K562 (cell line): ENCODE data around the gene VWA8. TPM values are rescaled to one million over a fixed set of nuclear protein-coding genes. Genes with fewer than 3 reads are reported as not detected.

Experiments used
- ATAC-seq: fragments of 200-7000 bp; cut with Tn5 transposase; 3 replicates; pipeline ENCODE4 v1.9.1; 2020; ENCODE audit warnings: moderate library complexity
- BruUV-seq: library from RNA; stranded (reverse); fragments of 400-500 nt; replicated peaks from 2 replicates; lab custom pipeline; 2021; lab: Mats Ljungman, UMichigan
- CTCF ChIA-PET: fragments of 300-600 bp; formaldehyde crosslinking; extraction: SDS; loops from one replicate; lab custom pipeline; 2021; ENCODE audit warnings: low intra/inter-chr PET ratio; lab: Yijun Ruan, JAX
- POLR2A ChIA-PET: fragments of 300-600, 350-650 bp; sonication (Branson Sonifier 250); formaldehyde crosslinking; extraction: SDS; loops from one replicate; lab custom pipeline; 2021; ENCODE audit warnings: antibody characterized with exemption, inconsistent platforms; lab: Yijun Ruan, JAX
- DNase-seq, 4 experiments: peaks; one replicate each; pipeline versions ENCODE4 v3.0.0 to v3.0.0-alpha.2; 2011 to 2018; ENCODE audit warnings: low spot score in 3 of 4, mixed read lengths in 3 of 4; ENCODE audit errors: extremely low read depth in 1 of 4
- FAIRE-seq: peaks from 2 replicates; lab custom pipeline; 2011; peaks lifted over from hg19 to GRCh38; lab: Jason Lieb, UNC
- H2AFZ ChIP-seq: 2 replicates; pipeline ENCODE4 v1.6.0; 2011; ENCODE audit warnings: low read depth, low read length, control low read depth, inconsistent platforms
- H3K27ac ChIP-seq: fragments of 200-600 bp; 3 replicates; pipeline ENCODE4 v1.8.0; 2011; ENCODE audit warnings: low read depth, mild to moderate bottlenecking, control low read depth, inconsistent platforms, low read length, moderate library complexity, mixed read lengths; ENCODE audit errors: extremely low read depth
- H3K27me3 ChIP-seq, 2 experiments: fragments of 300-600 bp in 1 of 2; 2 replicates in 1 of 2; 3 replicates in 1 of 2; pipeline versions ENCODE4 v1.6.0 to v1.8.0; 2011; ENCODE audit warnings: inconsistent platforms in 2 of 2, low read length in 2 of 2, mild to moderate bottlenecking in 1 of 2, mixed read lengths in 1 of 2, moderate library complexity in 1 of 2; ENCODE audit not compliant: control insufficient read depth in 2 of 2, insufficient read depth in 2 of 2
- H3K36me3 ChIP-seq: fragments of 300-600 bp; 3 replicates; pipeline ENCODE4 v1.8.0; 2011; ENCODE audit warnings: mild to moderate bottlenecking, low read length, inconsistent platforms; ENCODE audit not compliant: control insufficient read depth, insufficient read depth
- H3K4me1 ChIP-seq, 2 experiments: fragments of 200-600 bp in 1 of 2; replicated peaks in 1 of 2; 2 replicates in 1 of 2; 3 replicates in 1 of 2; pipeline versions ENCODE4 v1.5.1 to v1.8.0; 2011; ENCODE audit warnings: inconsistent platforms in 2 of 2, low read length in 2 of 2, mild to moderate bottlenecking in 1 of 2, mixed read lengths in 1 of 2, moderate library complexity in 1 of 2; ENCODE audit not compliant: control insufficient read depth in 2 of 2, insufficient read depth in 2 of 2
- H3K4me2 ChIP-seq: 2 replicates; pipeline ENCODE4 v1.6.1; 2011; ENCODE audit warnings: low read length, control low read depth, inconsistent platforms, mixed read lengths; ENCODE audit not compliant: insufficient read depth
- H3K4me3 ChIP-seq: fragments of 200-600 bp; sonication (generic), shearing (Covaris generic); 2 replicates; pipeline ENCODE4 v1.5.1; 2016; ENCODE audit warnings: control low read depth, inconsistent platforms
- H3K79me2 ChIP-seq: fragments of 200-600 bp; 3 replicates; pipeline ENCODE4 v1.8.0; 2011; ENCODE audit warnings: low read length, inconsistent platforms; ENCODE audit not compliant: control insufficient read depth, insufficient read depth
- H3K9ac ChIP-seq, 2 experiments: 2 replicates each; pipeline versions ENCODE4 v1.6.0 to v1.6.1; 2011; ENCODE audit warnings: low read depth in 2 of 2, low read length in 2 of 2, control low read depth in 1 of 2, inconsistent platforms in 1 of 2, mild to moderate bottlenecking in 1 of 2, mixed read lengths in 1 of 2; ENCODE audit not compliant: insufficient read depth in 1 of 2
- H3K9me1 ChIP-seq: one replicate; pipeline ENCODE4 v1.6.0; 2011; ENCODE audit warnings: inconsistent platforms, mild to moderate bottlenecking, low read length, moderate library complexity; ENCODE audit not compliant: control insufficient read depth, insufficient read depth
- H3K9me3 ChIP-seq: replicated peaks from 2 replicates; pipeline ENCODE4 v1.5.1; 2011; ENCODE audit warnings: low read depth, low read length, inconsistent platforms; ENCODE audit not compliant: control insufficient read depth, insufficient read depth
- H4K20me1 ChIP-seq: replicated peaks from 2 replicates; pipeline ENCODE4 v1.6.1; 2011; ENCODE audit warnings: low read length, inconsistent platforms, mixed read lengths; ENCODE audit not compliant: control insufficient read depth, insufficient read depth
- BCOR ChIP-seq: fragments of 450-650 bp; IDR thresholded peaks from 2 replicates; pipeline ENCODE4 v1.6.1; 2016
- DNMT1 ChIP-seq: fragments of 450-650 bp; IDR thresholded peaks from 2 replicates; pipeline ENCODE4 v1.6.1; 2016; ENCODE audit warnings: antibody characterized with exemption, mild to moderate bottlenecking
- NCOA1 ChIP-seq: fragments of 450-650 bp; IDR thresholded peaks from 2 replicates; pipeline ENCODE4 v1.6.1; 2016; ENCODE audit warnings: low read depth
- NCOA2 ChIP-seq, 2 experiments: fragments of 450-650 bp; IDR thresholded peaks; 2 replicates each; pipeline ENCODE4 v1.6.1; 2018; ENCODE audit warnings: mild to moderate bottlenecking in 2 of 2, moderate library complexity in 1 of 2; ENCODE audit not compliant: partially characterized antibody in 2 of 2
- NR2C2 ChIP-seq, 2 experiments: fragments of 200-800 bp in 1 of 2; sonication (Bioruptor generic) in 1 of 2; sonication (generic) in 1 of 2; formaldehyde crosslinking in 1 of 2; IDR thresholded peaks; 2 replicates each; pipeline versions ENCODE4 v1.6.1 to v1.8.0; 2016 to 2022; ENCODE audit warnings: mild to moderate bottlenecking in 1 of 2, missing compliant biosample characterization in 1 of 2, missing genetic modification characterization in 1 of 2, missing genetic modification reagents in 1 of 2
- SP2 ChIP-seq: IDR thresholded peaks from 2 replicates; pipeline ENCODE4 v1.6.1; 2011; ENCODE audit warnings: mild to moderate bottlenecking, low read depth, low read length, moderate library complexity; ENCODE audit not compliant: poor library complexity, severe bottlenecking; ENCODE audit errors: extremely low read depth
- TAL1 ChIP-seq: fragments of 450-650 bp; IDR thresholded peaks from 2 replicates; pipeline ENCODE4 v1.6.1; 2016; ENCODE audit warnings: mild to moderate bottlenecking
- WGBS: fragments of 100-300 bp; shearing (Covaris generic); methylation state at CpG from one replicate; pipeline ENCODE4 v1.1.6; 2016; ENCODE audit warnings: low coverage, mixed read lengths; ENCODE audit not compliant: insufficient coverage; ENCODE audit errors: missing lambda C conversion rate; 5-methylcytosine and 5-hydroxymethylcytosine counted together
- in situ Hi-C: fragments of 300-500 bp; cut with MboI; formaldehyde crosslinking; loops from 4 replicates; pipeline ENCODE4 v1.15.0; 2018; ENCODE audit warnings: inconsistent platforms, mixed read lengths
- intact Hi-C: fragments of 100-400 bp; cut with micrococcal nuclease; formaldehyde crosslinking; loops from 2 replicates; pipeline ENCODE4 v1.14.2; 2022
- polyA plus RNA-seq, 8 experiments: library from polyadenylated mRNA; depleted of rRNA in 4 of 8; stranded (reverse) in 5 of 8; unstranded in 3 of 8; fragments of >200 nt; fragmentation: Nextera tagmentation in 2 of 8; fragmentation: Illumina TruSeq in 1 of 8; extraction: Ambion mirVana in 2 of 8; extraction: Trizol in 1 of 8; gene quantifications; 2 replicates each; pipeline versions ENCODE4 v1.2.1 to v1.2.3, GENCODE V29; 2011 to 2014; ENCODE audit warnings: inconsistent platforms in 1 of 8, missing spikeins in 1 of 8
- total RNA-seq, 7 experiments: library from RNA; depleted of rRNA in 6 of 7; stranded (reverse); fragments of >200 nt in 6 of 7; fragmentation: Illumina TruSeq in 2 of 7; extraction: Trizol in 2 of 7; gene quantifications; 2 replicates each; pipeline versions ENCODE4 v1.2.1 to v1.2.3, GENCODE V29; 2011 to 2021; ENCODE audit warnings: low replicate concordance in 1 of 7
- TF ChIP-seq, protein P1 (sequence below): fragments of 200-600 bp; sonication (generic); IDR thresholded peaks from one replicate; pipeline ENCODE4 v1.6.1; 2012; ENCODE audit warnings: mild to moderate bottlenecking, low read depth, low read length, inconsistent platforms
- TF ChIP-seq, protein P2 (sequence below): IDR thresholded peaks from 2 replicates; pipeline ENCODE4 v1.6.1; 2012; ENCODE audit warnings: low read depth, low read length, improper control_type of control experiment, borderline replicate concordance

Gene VWA8
- total and polyA plus RNA-seq, 9 of the 15 experiments (the other 6 are each of a cell fraction or from before 2014, with no cell fraction given): 2.1 to 18.5 (median 13.3) TPM

GRCh38 chr13:41631296-41631965 is 329.5 kb downstream of the VWA8 start:
- Histone ChIP-seq H3K79me2 (no peaks in the 10 kb centered on the region), H3K9me1 (no peaks in the 10 kb centered on the region), H3K27ac (no peak overlapping the region), H3K4me2 (no peak overlapping the region), H2AFZ (no peak overlapping the region), H3K4me1 (no peaks in the 10 kb centered on the region), H3K9me3 (no peaks in the 10 kb centered on the region), H3K9ac (no peak overlapping the region), H3K36me3 (no peaks in the 10 kb centered on the region), H4K20me1 (no peaks in the 10 kb centered on the region), H3K27me3 (no peaks in the 10 kb centered on the region), H3K4me3 (no peak overlapping the region)
- no peak for ATAC-seq
- no TSS peak for BruUV-seq
- POLR2A ChIA-PET: interaction anchor here (0.9 kb wide), 1 partner anchor 9 kb away, joined by 3 read pairs; no protein-coding TSS in a partner anchor
- 64% methylated on average over 5 of the region's 5 CpGs for WGBS
- intact Hi-C loops: no loop called here
- in situ Hi-C loops: no loop called here
- DNase-seq: peak in 1 of 4 experiments; percentile 3
- FAIRE-seq: no peak
- CTCF ChIA-PET: no interaction called here
- TF ChIP-seq DNMT1 (no peak), NR2C2 (CRISPR knock-in tag; IDR thresholded peaks at IDR 0.05) (no peak), NR2C2 (tag; IDR thresholded peaks at IDR 0.05) (no peak), NCOA2 (IDR thresholded peaks at IDR 0.05; ENCODE audit: partially characterized antibody in 2 of 2) (no peak), SP2 (no peak), TAL1 (no peak), BCOR (no peak), NCOA1 (no peak)
- TF ChIP-seq, protein P1, sequence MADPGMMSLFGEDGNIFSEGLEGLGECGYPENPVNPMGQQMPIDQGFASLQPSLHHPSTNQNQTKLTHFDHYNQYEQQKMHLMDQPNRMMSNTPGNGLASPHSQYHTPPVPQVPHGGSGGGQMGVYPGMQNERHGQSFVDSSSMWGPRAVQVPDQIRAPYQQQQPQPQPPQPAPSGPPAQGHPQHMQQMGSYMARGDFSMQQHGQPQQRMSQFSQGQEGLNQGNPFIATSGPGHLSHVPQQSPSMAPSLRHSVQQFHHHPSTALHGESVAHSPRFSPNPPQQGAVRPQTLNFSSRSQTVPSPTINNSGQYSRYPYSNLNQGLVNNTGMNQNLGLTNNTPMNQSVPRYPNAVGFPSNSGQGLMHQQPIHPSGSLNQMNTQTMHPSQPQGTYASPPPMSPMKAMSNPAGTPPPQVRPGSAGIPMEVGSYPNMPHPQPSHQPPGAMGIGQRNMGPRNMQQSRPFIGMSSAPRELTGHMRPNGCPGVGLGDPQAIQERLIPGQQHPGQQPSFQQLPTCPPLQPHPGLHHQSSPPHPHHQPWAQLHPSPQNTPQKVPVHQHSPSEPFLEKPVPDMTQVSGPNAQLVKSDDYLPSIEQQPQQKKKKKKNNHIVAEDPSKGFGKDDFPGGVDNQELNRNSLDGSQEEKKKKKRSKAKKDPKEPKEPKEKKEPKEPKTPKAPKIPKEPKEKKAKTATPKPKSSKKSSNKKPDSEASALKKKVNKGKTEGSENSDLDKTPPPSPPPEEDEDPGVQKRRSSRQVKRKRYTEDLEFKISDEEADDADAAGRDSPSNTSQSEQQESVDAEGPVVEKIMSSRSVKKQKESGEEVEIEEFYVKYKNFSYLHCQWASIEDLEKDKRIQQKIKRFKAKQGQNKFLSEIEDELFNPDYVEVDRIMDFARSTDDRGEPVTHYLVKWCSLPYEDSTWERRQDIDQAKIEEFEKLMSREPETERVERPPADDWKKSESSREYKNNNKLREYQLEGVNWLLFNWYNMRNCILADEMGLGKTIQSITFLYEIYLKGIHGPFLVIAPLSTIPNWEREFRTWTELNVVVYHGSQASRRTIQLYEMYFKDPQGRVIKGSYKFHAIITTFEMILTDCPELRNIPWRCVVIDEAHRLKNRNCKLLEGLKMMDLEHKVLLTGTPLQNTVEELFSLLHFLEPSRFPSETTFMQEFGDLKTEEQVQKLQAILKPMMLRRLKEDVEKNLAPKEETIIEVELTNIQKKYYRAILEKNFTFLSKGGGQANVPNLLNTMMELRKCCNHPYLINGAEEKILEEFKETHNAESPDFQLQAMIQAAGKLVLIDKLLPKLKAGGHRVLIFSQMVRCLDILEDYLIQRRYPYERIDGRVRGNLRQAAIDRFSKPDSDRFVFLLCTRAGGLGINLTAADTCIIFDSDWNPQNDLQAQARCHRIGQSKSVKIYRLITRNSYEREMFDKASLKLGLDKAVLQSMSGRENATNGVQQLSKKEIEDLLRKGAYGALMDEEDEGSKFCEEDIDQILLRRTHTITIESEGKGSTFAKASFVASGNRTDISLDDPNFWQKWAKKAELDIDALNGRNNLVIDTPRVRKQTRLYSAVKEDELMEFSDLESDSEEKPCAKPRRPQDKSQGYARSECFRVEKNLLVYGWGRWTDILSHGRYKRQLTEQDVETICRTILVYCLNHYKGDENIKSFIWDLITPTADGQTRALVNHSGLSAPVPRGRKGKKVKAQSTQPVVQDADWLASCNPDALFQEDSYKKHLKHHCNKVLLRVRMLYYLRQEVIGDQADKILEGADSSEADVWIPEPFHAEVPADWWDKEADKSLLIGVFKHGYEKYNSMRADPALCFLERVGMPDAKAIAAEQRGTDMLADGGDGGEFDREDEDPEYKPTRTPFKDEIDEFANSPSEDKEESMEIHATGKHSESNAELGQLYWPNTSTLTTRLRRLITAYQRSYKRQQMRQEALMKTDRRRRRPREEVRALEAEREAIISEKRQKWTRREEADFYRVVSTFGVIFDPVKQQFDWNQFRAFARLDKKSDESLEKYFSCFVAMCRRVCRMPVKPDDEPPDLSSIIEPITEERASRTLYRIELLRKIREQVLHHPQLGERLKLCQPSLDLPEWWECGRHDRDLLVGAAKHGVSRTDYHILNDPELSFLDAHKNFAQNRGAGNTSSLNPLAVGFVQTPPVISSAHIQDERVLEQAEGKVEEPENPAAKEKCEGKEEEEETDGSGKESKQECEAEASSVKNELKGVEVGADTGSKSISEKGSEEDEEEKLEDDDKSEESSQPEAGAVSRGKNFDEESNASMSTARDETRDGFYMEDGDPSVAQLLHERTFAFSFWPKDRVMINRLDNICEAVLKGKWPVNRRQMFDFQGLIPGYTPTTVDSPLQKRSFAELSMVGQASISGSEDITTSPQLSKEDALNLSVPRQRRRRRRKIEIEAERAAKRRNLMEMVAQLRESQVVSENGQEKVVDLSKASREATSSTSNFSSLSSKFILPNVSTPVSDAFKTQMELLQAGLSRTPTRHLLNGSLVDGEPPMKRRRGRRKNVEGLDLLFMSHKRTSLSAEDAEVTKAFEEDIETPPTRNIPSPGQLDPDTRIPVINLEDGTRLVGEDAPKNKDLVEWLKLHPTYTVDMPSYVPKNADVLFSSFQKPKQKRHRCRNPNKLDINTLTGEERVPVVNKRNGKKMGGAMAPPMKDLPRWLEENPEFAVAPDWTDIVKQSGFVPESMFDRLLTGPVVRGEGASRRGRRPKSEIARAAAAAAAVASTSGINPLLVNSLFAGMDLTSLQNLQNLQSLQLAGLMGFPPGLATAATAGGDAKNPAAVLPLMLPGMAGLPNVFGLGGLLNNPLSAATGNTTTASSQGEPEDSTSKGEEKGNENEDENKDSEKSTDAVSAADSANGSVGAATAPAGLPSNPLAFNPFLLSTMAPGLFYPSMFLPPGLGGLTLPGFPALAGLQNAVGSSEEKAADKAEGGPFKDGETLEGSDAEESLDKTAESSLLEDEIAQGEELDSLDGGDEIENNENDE: no peak
- TF ChIP-seq, protein P2, sequence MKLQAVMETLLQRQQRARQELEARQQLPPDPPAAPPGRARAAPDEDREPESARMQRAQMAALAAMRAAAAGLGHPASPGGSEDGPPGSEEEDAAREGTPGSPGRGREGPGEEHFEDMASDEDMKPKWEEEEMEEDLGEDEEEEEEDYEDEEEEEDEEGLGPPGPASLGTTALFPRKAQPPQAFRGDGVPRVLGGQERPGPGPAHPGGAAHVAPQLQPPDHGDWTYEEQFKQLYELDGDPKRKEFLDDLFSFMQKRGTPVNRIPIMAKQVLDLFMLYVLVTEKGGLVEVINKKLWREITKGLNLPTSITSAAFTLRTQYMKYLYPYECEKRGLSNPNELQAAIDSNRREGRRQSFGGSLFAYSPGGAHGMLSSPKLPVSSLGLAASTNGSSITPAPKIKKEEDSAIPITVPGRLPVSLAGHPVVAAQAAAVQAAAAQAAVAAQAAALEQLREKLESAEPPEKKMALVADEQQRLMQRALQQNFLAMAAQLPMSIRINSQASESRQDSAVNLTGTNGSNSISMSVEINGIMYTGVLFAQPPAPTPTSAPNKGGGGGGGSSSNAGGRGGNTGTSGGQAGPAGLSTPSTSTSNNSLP: no peak
